Renal cortex interstitium (tissue), 11 donors: Measurements from ENCODE around the gene GNAL. TPM values are rescaled to one million over a fixed set of nuclear protein-coding genes. Genes with fewer than 3 reads are reported as not detected.

Experiments
- DNase-seq, 11 donors: peaks; one replicate each; pipeline ENCODE4 v3.0.0-alpha.2; 2013; ENCODE audit warnings: low read depth in 9 of 11, low spot score in 4 of 11; ENCODE audit errors: extremely low read depth in 1 of 11
- polyA plus RNA-seq, 3 donors: library from polyadenylated mRNA; unstranded; fragments of 120-200 nt; gene quantifications; one replicate each; pipeline ENCODE4 v1.2.1, GENCODE V29; 2013; ENCODE audit not compliant: insufficient read length in 3 of 3

The GNAL gene
- polyA plus RNA-seq, 3 donors = 3.7 to 4.1 (median 4.0) TPM

GRCh38 chr18:11792632-11793031 is 103.6 kb downstream of the GNAL start:
- no peak for DNase-seq

- DNase-seq = no peak
Observed at GRCh38 chr18:11794195-11794594, 105.1 kb downstream of the GNAL start.

- no peak for DNase-seq
Observed at GRCh38 chr18:11795916-11796315, 106.9 kb downstream of the GNAL start.

- DNase-seq = no peak
Observed at GRCh38 chr18:11798271-11798670, 109.2 kb downstream of the GNAL start.

GRCh38 chr18:11799066-11799465 is 110.0 kb downstream of the GNAL start:
- DNase-seq = no peak

GRCh38 chr18:11800566-11801334 is 111.7 kb downstream of the GNAL start:
- no peak for DNase-seq

- no peak for DNase-seq
Observed at GRCh38 chr18:11801573-11801972, 112.5 kb downstream of the GNAL start.

- no peak for DNase-seq
Observed at GRCh38 chr18:11802158-11802557, 113.1 kb downstream of the GNAL start.

- no peak for DNase-seq
Observed at GRCh38 chr18:11802586-11802985, 113.5 kb downstream of the GNAL start.

- no peak for DNase-seq
Observed at GRCh38 chr18:11807233-11807632, 118.2 kb downstream of the GNAL start.

- no peak for DNase-seq
Observed at GRCh38 chr18:11808001-11808855, 119.2 kb downstream of the GNAL start.

- no peak for DNase-seq
Observed at GRCh38 chr18:11809895-11810294, 120.8 kb downstream of the GNAL start.

GRCh38 chr18:11810379-11810778 is 121.3 kb downstream of the GNAL start:
- DNase-seq = no peak

- DNase-seq = no peak
Observed at GRCh38 chr18:11811009-11811408, 121.9 kb downstream of the GNAL start.

- no peak for DNase-seq
Observed at GRCh38 chr18:11817229-11817628, 128.2 kb downstream of the GNAL start.

- no peak for DNase-seq
Observed at GRCh38 chr18:11818486-11819203, 129.6 kb downstream of the GNAL start.

GRCh38 chr18:11819938-11820337 is 130.9 kb downstream of the GNAL start:
- DNase-seq = no peak

GRCh38 chr18:11820697-11821096 is 131.6 kb downstream of the GNAL start:
- no peak for DNase-seq

GRCh38 chr18:11821208-11821607 is 132.1 kb downstream of the GNAL start:
- no peak for DNase-seq
